Hepatic stellate cell (primary cell): ENCODE data around the gene TMEM217.

Experiments
- DNase-seq: peaks from one replicate; pipeline ENCODE4 v3.0.0; 2011; ENCODE audit warnings: low spot score

Gene TMEM217

DNA sequence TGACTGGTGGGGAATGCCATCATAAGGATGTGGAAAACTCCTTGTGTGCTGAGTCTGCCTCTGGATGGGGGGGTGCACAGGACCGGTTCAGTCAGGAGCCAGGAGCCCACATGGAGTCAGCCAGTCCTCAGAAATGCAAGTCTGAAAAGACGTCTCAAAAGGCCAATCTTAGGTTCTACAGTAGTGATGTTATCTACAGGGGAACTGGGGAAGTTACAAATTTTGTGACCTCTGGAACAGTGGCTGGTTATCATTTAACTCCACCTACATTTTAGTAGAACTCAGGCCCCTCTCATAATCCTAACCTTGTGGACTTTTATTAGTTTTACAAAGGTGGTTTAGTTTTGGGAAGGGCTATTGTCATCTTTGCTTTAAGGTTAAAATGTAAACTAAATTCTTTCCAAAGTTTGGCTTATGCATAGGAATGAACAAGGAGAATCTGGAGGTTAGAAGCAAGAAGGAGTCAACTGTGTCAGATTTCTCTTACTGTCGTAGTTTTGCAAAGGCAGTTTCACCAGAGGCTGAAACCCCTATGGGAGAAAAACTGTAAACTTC, 14.1 kb downstream of the TMEM217 start:
- DNase-seq, result no peak

DNA sequence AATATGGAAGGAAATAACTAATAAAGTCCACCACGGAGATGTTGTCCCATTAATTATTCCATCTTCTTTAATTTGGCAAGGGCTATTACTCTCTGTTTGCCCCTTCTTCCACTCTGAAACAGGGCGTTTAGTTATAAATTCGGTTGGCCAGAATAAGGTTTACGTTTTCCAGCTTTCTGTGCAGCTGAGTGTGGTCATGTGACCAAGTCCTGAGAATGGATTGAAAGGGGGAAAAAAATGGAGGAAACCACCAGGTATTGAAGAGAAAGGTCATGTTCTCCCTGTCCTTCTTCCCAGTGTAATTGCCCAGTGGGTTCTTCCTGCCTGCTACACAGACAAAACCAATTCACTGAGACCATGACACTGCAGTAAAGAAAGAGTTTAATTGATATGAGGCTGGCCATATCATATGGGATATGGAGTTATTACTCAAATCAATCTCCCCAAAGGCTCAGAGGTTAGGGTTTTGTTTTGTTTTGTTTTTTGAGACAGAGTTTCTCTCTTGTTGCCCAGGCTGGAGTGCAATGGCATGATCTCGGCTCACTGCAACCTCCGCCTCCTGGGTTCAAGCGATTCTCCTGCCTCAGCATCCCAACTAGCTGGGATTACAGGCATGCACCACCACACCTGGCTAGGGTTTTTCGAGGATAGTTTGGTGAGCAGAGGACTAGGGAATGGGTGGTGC, 14.7 kb downstream of the TMEM217 start:
- no peak for DNase-seq

DNA sequence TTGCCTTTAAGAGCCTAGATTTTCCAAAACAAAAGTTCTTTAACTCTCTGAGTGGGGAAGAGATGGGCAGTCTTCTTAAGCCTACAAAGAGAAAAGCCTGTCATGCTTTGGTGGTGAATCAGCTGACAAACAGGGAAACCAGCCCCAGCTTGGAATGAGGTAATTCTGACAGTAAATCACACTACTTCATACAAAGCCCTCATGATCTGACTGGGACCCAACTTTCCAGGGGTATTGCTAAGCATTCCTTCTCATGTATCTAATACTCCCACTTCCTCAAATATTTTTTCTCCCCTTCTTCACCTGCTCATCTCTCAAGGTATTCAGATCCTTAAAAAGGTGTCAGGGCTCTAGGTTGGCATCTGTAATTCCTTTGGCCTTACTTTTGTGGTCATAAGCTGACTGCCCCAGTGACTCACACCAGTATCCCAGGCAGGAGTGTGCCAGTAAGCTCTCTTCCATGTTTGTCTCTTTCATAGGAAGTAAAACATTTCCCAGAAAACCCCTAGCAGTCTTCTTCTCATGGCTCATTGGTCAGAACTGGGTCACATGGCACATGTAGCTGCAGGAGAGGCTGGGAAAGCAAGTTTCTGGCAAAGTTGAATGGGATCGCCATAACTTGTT, 15.4 kb downstream of the TMEM217 start:
- peak; percentile 72 for DNase-seq

DNA sequence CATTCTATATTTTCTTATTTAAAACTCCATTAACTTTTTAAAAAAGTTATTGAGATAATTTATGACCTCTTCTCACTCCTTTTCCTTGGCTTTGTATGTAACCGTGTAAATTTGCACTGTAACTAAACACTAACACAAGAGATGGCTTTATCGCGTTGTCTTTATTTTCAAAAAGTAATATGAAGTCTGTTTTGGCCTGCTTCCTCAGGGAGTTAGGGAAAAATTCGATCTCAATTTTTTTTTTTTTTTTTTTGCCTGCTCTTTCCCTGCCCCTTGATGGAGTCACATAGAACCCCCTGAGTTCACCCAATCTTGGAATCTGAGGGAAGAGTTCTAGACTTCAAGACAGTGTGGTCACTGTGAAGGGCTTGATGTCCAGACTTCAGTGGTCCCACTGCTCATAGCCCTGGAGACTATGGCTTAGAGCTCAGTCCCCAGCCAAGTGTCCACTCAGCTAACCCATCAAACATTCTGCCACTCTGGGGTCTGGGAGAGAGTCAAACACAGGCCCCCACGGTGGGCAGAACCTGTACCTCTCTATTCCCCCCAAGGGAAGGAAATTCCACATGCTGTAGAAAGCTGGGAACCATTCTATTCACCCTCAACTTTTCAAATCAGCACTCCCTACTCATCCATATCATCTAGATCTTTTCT, 16.0 kb downstream of the TMEM217 start:
- DNase-seq, result no peak

DNA sequence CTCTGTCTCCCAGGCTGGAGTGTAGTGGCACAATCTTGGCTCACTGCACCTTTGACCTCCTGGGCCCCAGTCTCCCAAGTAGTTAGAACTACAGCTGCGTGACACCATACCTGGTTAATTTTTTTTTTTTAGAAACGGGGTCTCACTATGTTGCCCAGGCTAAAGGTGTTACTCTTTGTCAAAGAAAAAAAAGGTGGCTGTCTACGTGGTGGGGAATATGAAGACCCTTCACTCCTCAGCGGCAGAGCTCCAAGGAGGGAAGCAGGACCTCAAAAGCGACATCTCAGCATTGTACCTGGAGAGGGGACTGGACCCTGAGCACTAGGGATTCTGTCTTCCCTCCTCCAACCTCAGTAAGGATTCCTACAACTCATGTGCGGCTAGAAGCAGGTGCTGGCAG, 16.8 kb downstream of the TMEM217 start:
- DNase-seq, result no peak

DNA sequence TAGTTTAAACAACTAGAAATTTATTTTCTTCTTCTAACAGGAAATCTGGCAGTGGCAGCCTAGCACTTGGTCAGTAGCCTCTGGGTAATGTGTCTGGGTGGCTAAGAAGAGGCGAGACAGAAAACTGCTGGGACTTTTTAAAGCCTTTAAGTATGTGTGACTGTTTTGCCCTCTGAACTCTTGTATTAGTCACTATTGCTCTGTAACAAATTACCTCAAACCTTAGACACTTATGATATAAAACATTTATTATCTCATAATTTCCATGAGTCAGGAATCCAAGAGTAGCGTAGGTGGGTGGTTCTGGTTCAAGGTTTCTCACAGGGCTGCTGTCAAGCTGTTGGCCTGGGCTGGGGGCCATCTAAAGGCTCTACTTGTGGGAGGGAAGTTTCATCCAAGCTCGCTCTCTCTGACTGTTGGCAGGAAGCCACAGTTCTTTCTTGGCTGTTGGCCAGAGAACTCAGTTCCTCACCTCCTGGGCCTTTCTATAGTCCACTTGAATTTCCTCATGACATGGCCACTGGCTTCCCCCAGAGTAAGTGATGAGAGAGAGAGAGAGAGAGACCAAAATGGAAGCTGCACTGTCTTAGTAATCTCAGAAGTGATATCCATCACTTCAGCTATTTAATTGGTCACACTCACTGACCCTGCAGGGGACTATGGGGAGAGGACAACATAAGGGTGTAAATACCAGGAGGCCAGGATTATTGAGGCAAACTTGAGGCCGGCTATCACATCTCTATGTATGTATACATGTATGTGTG, 17.8 kb downstream of the TMEM217 start:
- DNase-seq, result peak; percentile 69

DNA sequence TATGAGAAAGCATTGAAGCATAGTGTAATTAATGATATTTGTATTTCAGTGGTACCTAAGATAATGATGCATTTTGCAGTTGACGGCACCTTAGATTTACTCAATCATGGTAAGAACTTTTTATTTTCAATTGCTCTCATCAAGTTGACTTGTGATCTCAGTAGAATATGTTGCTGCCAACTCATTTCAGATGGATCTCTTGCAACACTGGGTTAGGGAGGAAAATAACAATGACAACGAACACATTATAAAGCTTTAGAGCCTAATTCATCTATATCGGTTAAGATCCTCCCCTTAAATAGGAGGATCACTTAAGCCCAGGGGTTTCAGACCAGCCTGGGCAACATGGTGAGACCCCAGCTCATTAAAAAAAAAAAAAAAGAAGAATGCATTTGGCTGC, 18.4 kb downstream of the TMEM217 start:
- no peak for DNase-seq

DNA sequence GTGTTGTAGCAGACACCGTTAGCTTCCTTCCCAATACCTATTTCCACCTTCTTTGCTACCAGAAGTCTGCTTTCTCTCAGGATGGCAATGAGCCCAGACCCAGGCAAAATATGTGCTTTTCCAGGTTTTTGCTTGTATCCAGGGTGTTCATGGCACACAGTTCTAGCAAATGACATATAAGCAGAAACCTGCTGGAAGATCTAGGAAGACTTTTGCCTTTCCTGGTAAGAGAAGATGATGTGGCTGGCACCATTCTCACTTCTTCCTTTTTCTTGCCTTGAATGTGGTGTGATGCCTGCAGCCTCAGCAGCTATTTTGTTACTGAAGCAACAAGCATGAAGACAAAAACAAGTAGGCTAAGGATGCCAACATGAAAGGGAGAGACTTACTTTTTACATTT, 19.6 kb downstream of the TMEM217 start:
- no peak for DNase-seq

DNA sequence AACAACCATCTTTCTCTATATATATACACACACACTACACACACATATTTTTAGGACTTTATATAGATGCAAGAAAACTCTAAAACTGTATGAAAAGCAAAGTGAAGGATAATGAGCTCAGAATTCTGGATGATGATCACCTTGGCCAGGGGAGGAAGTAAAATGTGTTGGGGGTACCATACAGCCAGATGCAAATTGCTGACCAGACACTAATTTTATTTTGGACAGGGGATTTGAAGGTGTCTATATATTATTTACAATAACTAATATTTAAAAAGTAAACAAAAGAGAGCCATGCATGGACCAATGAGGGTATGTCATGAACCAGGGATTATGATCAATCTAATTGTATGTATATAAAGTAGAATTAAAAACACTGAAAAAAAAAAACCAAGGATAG, 20.2 kb downstream of the TMEM217 start:
- DNase-seq, result no peak

DNA sequence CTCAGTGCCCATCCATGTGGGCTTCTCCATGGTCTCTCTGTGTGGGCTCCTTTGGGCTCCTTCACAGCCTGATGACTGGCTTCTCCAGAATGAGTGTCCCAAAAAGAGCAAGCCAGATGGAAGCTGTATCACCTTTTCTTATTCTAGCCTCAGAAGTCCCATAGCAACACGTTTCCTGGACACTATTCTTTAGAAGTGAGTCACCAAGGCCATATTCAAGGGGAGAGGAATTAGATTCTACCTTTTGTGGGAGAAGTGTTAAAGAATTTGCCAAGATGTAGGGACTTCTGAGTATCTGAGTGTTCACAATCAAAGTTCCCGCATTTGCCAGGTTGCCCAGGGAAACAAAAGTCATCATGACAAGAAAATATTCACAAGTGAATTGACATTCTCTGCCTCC, 21.0 kb downstream of the TMEM217 start:
- no peak for DNase-seq

DNA sequence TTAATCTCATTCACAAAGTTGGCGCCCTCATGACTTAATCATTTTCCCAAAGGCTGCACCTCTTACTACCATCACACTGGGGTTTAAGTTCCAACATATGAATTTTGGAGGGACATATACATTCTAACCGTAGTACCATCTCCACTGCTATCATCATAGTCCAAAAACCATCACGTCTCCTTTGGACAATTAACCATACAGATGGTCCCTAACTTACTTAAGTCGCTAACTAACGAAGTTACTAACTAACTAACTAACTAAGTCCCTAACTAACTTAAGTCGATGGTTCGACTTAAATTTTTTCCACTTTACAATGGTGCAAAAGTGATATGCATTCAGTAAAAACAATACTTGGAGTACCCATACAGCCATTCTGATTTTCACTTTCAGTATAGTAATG, 24.4 kb downstream of the TMEM217 start:
- DNase-seq, result no peak

DNA sequence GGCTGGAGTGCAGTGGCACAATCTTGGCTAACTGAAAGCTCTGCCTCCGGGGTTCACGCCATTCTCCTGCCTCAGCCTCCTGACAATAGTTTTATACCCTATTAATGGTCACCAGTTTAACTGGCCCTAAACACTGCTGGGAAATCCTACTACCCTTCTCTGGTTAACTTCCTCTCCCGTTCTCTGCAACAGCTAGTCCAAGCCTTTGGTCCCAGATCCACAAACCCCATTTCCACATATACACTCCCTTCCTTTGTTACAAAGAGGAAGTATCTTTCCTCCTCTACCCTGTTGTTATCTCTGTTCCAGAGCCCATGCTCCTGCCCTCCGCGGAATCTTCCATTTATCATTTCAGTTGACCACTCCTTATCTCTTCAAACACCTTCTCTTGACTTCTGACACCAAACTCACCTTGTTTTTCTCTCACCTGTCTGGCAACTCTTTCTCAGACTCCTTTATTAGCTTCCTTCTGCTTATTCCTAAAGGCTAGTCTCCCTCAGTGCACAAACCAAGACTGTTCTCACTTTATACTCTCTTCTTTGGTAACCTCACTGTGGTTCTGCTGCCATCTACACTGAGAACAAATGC, 25.4 kb downstream of the TMEM217 start:
- no peak for DNase-seq

DNA sequence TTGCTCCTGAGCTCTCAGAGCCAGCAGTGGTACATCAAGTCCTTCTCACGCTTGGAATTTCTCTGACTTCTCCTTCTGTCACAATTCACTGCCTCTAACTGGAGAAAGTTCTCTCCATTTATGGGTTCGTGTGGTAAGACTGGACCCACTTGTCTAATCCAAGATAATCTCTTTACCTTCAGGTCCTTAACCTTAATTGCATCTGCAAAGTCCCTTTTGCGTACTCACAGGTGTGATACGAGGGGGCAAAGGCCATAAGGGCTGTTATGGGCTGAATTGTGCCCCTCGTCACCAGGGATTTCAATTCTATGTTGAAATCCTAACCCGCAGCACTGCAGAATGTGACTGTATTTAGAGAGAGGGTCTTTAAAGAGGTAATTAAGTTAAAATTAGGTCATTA, 27.8 kb downstream of the TMEM217 start:
- DNase-seq, result no peak

DNA sequence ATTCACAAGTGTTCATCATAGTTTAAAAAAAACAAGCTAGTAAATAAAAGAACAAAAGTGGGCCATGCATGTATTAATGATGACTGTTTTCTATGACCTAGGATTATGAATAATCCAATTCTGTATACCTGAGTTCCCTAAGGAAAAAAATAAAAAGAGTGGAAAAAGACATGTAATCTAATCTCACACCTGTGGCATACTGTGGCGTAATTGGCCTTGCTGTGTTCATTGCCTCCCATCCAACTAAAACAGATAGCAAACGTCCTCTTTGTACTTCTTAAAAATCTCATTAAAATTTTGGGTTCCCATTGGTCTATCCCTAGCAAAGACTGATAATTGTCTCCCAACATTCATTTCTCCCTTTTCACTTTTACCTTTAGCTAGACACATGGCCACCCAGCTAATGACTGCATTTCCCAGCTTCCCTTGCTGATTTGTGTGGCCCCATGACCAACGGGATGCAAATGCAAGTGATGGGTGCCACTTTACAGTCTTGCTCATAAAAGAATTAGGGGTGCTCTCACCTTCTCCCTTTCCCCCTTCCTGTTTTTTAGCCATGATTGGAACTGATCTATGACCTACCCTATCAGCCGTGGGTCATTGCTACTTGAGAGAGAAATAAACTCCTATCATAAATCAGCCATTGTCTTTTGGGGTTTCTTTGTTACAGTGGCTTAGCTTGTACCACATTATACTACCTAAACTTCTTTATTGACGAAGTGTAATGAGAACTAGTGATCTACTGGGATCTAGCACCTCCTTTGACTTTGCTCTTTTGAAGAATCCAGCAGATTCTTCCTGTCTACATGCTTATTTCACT, 32.4 kb downstream of the TMEM217 start:
- no peak for DNase-seq

DNA sequence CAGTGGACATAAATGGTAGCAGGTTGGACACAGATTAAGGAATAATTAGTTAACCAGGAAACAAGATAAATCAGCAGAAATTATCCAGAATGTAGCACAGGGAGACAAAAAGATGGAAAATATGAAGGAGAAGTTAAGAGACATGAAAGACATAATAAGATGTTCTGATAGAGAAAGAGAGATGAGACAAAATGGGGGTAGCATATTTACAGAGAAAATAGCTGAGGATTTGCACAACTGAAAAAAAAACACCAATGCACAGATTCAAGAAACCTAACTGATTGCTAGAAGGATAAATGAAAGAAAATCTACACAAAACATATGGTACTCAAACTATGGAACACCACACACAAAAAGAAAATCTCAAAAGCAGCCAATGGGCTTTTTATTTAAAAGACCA, 35.0 kb downstream of the TMEM217 start:
- DNase-seq, result no peak

DNA sequence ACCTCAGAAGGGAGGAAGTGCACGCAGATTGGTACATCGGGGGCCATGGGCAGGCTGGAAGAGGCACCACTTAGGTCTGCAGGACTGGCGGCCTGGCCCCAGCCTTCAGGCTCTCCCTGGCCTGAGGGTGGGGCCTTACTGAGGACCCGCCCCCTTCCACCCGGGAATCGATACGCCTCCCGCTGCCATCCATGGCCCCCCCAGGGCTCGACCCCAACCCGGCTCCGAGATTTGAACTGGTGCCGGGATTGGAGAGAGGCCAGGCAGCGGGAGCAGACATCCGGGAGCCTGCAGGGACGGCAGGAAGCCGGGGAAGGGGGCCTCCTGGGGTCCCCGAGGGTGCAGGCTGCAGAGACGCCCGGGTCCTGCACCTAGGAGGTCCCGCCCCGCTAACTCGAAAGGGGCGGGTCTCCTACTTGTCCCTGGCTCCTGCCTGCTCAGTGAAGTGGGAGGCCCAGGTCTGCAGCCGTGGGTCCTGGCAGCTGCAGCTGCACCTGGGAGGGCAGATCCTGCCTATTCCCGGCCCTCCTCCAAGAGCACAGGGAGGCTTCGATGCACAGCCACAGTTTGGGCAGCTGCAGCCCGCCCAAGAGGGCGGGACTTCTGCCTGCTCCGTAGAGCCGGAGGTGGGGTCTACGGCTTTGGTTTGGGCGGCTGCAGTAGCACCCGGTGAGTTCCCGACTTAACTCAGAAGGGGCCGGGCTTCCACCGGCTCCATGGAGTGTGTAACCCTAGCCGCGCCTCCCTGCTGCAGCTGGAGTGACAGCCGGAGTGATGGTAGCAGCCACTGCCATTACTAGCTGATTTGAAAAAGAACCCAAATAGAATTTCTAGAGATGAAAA, 35.6 kb downstream of the TMEM217 start:
- peak; percentile 86 for DNase-seq

DNA sequence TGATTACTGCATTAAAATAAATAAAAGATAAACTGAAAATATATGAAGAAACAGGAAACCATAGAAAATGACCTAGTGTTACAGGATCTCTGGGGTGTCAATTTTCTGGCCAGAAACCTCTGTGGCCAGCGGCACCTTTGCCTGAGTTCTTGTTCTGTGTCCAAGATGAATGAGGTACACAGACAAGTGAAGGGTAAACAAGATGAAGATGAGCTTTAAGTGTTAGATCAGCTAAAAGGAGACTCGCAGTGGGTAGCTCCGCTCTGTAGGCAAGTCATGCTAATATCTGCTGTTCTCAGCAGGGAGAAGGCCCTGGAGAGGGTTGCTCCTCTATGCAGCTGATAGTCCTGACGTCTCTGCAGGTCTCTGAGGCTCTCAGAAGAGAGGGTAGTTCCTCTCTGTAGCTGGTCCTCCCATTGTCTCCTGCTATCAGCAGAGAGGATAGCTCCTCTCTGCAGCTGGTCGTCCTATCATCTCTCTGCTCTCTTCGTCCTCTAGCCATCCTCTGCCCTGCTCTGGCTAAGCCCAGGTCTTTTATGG, 36.3 kb downstream of the TMEM217 start:
- DNase-seq, result no peak

DNA sequence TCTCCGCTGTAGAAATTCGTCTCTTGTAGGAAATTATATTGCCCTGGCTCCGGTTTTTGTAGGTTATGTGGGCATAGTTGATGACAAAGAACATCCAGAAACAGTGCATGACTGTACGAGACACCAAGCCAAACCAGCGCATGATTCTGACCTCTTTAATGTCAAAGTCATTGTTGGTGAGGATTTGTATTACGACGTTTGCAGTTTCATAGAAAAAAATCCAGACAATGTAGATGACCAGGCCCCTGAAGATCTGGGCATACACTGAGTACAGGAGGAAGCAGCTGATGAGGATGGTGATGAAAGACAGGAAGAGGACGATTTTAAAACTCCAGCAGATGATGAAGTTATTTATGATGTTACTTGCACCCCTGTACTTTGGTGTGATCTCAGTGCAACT, 39.4 kb downstream of the TMEM217 start:
- no peak for DNase-seq

DNA sequence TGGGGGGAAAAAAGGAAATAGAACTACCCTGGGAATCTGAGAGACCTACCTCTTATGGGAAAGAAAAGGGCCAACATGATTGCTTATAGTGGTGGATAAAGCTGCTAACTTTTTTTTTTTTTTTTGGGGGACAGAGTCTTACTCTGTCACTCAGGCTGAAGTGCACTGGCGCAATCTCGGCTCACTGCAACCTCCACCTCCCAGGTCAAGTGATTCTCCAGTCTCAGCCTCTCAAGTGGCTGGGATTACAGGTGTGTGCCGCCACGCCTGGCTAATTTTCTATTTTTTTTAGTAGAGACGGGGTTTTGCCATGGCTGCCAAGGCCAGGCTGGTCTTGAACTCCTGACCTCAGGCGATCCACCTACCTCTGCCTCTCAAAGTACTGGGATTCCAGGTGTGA, 39.9 kb downstream of the TMEM217 start:
- no peak for DNase-seq

DNA sequence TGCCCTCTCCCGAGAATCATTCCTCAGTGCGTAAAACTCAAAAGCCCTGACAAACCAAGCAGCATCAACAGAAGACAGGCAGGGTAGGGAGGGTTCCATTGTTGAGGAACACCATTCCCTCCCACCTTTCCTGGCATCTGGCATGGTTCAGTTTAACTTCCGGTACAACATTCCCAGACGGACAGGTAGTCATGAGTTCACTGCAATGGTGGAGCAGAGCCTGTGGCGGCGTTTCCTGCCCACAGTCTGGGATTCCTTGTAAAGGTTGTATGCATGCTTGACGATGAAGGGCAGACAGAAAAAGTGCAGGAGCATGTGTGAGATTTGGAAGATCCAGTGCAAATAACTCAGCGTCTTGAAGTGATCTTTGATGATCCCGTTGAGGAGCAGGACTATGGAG, 45.7 kb downstream of the TMEM217 start:
- no peak for DNase-seq
